OCI-LY1 (cell line): Measurements from ENCODE around the gene ST3GAL3.

Experiments used
- CTCF ChIP-seq: fragments of 200-600 bp; sonication (generic), shearing (Covaris generic); IDR thresholded peaks from 2 replicates; pipeline ENCODE4 v1.5.1; 2017; ENCODE audit warnings: mild to moderate bottlenecking, antibody characterized with exemption, low read length, moderate library complexity, mixed read lengths
- EZH2 ChIP-seq: fragments of 200-600 bp; sonication (generic), shearing (Covaris generic); IDR thresholded peaks from 2 replicates; pipeline ENCODE4 v1.8.0; 2017; ENCODE audit warnings: borderline replicate concordance, mixed run types, mild to moderate bottlenecking, antibody characterized with exemption, low read length, moderate library complexity, mixed read lengths

- TF ChIP-seq CTCF (no peak), EZH2 (no peak)
Measured at GRCh38 chr1:43930949-43931275, 223.6 kb downstream of the ST3GAL3 start.
